Loucy (cell line): ENCODE data around the gene PITPNC1.

Source experiments
- H2AFZ ChIP-seq: fragments of 200-600 bp; sonication (generic); 2 replicates; pipeline ENCODE4 v1.6.0; 2016; ENCODE audit warnings: antibody characterized with exemption, mild to moderate bottlenecking, low read length, moderate library complexity
- H3F3A ChIP-seq: fragments of 200-600 bp; 2 replicates; pipeline ENCODE4 v1.6.0; 2016; ENCODE audit warnings: antibody characterized with exemption, low read depth, mild to moderate bottlenecking
- H3K27me3 ChIP-seq: fragments of 200-600 bp; sonication (generic); 2 replicates; pipeline ENCODE4 v1.6.1; 2014; ENCODE audit warnings: low read length, mild to moderate bottlenecking; ENCODE audit not compliant: insufficient read depth, poor library complexity, severe bottlenecking
- H3K36me3 ChIP-seq: fragments of 200-600 bp; sonication (generic); 2 replicates; pipeline ENCODE4 v1.6.1; 2016; ENCODE audit warnings: low read length; ENCODE audit not compliant: insufficient read depth
- H3K4me1 ChIP-seq: fragments of 200-600 bp; sonication (generic); 2 replicates; pipeline ENCODE4 v1.5.1; 2014; ENCODE audit warnings: low read length, mild to moderate bottlenecking; ENCODE audit not compliant: insufficient read depth, poor library complexity, severe bottlenecking
- H3K4me2 ChIP-seq: fragments of 200-600 bp; sonication (generic); 2 replicates; pipeline ENCODE4 v1.6.0; 2014; ENCODE audit warnings: antibody characterized with exemption, low read length, low read depth, mild to moderate bottlenecking; ENCODE audit not compliant: poor library complexity, severe bottlenecking
- H3K4me3 ChIP-seq: fragments of 200-600 bp; sonication (generic); 2 replicates; pipeline ENCODE4 v1.5.1; 2014; ENCODE audit warnings: low read length, mild to moderate bottlenecking, mixed read lengths; ENCODE audit not compliant: poor library complexity, severe bottlenecking
- H3K79me2 ChIP-seq: fragments of 200-600 bp; sonication (generic); 2 replicates; pipeline ENCODE4 v1.6.1; 2014; ENCODE audit warnings: low read length; ENCODE audit not compliant: insufficient read depth
- H3K9ac ChIP-seq: fragments of 200-600 bp; sonication (generic); 2 replicates; pipeline ENCODE4 v1.6.0; 2014; ENCODE audit warnings: mild to moderate bottlenecking, low read depth, low read length, moderate library complexity; ENCODE audit not compliant: poor library complexity, severe bottlenecking
- H3K9me2 ChIP-seq: fragments of 200-600 bp; sonication (generic); replicated peaks from 2 replicates; pipeline ENCODE4 v1.6.1; 2016; ENCODE audit warnings: low read depth, low read length, mixed read lengths
- H3K9me3 ChIP-seq: fragments of 200-600 bp; sonication (generic); 2 replicates; pipeline ENCODE4 v1.6.1; 2014; ENCODE audit warnings: mild to moderate bottlenecking, antibody characterized with exemption, low read length, low read depth; ENCODE audit not compliant: insufficient read depth
- H4K20me1 ChIP-seq: fragments of 200-600 bp; sonication (generic); 2 replicates; pipeline ENCODE4 v1.6.0; 2014; ENCODE audit warnings: antibody characterized with exemption, low read length, mild to moderate bottlenecking; ENCODE audit not compliant: insufficient read depth, poor library complexity, severe bottlenecking
- CTCF ChIP-seq: fragments of 200-600 bp; sonication (generic); conservative IDR thresholded peaks from 2 replicates; pipeline ENCODE4 v1.5.1; 2014; ENCODE audit warnings: mild to moderate bottlenecking, antibody characterized with exemption, low read length
- EZH2phosphoT487 ChIP-seq: fragments of 200-600 bp; IDR thresholded peaks from 2 replicates; pipeline ENCODE4 v1.6.1; 2018; ENCODE audit warnings: antibody characterized with exemption, mild to moderate bottlenecking, moderate library complexity, borderline replicate concordance

The PITPNC1 gene

GRCh38 chr17:67615736-67616135 is 238.7 kb downstream of the PITPNC1 start:
- no peaks in the 10 kb centered on the region for H3K27me3 ChIP-seq
- H3K9ac ChIP-seq, result no peak overlapping the region
- H3K4me3 ChIP-seq, result no peak overlapping the region
- H3K9me3 ChIP-seq, result no peaks in the 10 kb centered on the region
- H3K79me2 ChIP-seq, result no peaks in the 10 kb centered on the region
- H3K36me3 ChIP-seq, result no peaks in the 10 kb centered on the region
- no peak overlapping the region for H3K4me2 ChIP-seq
- H3K4me1 ChIP-seq, result no peaks in the 10 kb centered on the region
- no peak overlapping the region for H2AFZ ChIP-seq
- H3K9me2 ChIP-seq, result no peaks in the 10 kb centered on the region
- no peaks in the 10 kb centered on the region for H3F3A ChIP-seq
- no peaks in the 10 kb centered on the region for H4K20me1 ChIP-seq
- TF ChIP-seq CTCF, result no peak
- no peak for TF ChIP-seq EZH2phosphoT487

- H3K4me3 ChIP-seq, result no peak overlapping the region
- H3K9me3 ChIP-seq, result no peaks in the 10 kb centered on the region
- no peaks in the 10 kb centered on the region for H3K9me2 ChIP-seq
- no peaks in the 10 kb centered on the region for H3K4me1 ChIP-seq
- H3K79me2 ChIP-seq, result no peaks in the 10 kb centered on the region
- no peak overlapping the region for H3K4me2 ChIP-seq
- TF ChIP-seq EZH2phosphoT487, result no peak
- H3K36me3 ChIP-seq, result no peaks in the 10 kb centered on the region
- H2AFZ ChIP-seq, result no peak overlapping the region
- no peak overlapping the region for H3K9ac ChIP-seq
- no peaks in the 10 kb centered on the region for H4K20me1 ChIP-seq
- no peaks in the 10 kb centered on the region for H3F3A ChIP-seq
- H3K27me3 ChIP-seq, result no peaks in the 10 kb centered on the region
These were observed 240.3 kb downstream of the PITPNC1 start for GRCh38 chr17:67617304-67617899.

- Histone ChIP-seq H3K4me3 (no peak overlapping the region), H3K27me3 (no peaks in the 10 kb centered on the region), H3K9me2 (no peaks in the 10 kb centered on the region), H3K9me3 (no peaks in the 10 kb centered on the region), H3K79me2 (no peaks in the 10 kb centered on the region), H3F3A (no peaks in the 10 kb centered on the region), H3K4me1 (no peaks in the 10 kb centered on the region), H3K4me2 (no peak overlapping the region), H2AFZ (no peak overlapping the region), H3K9ac (no peak overlapping the region), H3K36me3 (no peaks in the 10 kb centered on the region), H4K20me1 (no peaks in the 10 kb centered on the region)
- TF ChIP-seq CTCF (no peak), EZH2phosphoT487 (no peak)
These were observed 242.5 kb downstream of the PITPNC1 start for GRCh38 chr17:67619555-67619954.

GRCh38 chr17:67620088-67620487 is 243.0 kb downstream of the PITPNC1 start:
- Histone ChIP-seq H3K36me3 (no peaks in the 10 kb centered on the region), H3F3A (no peaks in the 10 kb centered on the region), H2AFZ (no peak overlapping the region), H3K9ac (no peak overlapping the region), H3K9me3 (no peaks in the 10 kb centered on the region), H3K4me3 (no peak overlapping the region), H3K4me1 (no peaks in the 10 kb centered on the region), H4K20me1 (no peaks in the 10 kb centered on the region), H3K4me2 (no peak overlapping the region), H3K79me2 (no peaks in the 10 kb centered on the region), H3K27me3 (no peaks in the 10 kb centered on the region), H3K9me2 (no peaks in the 10 kb centered on the region)
- TF ChIP-seq CTCF (no peak), EZH2phosphoT487 (no peak)
